Measurements from ENCODE around the gene KDSR.
A peak's percentile ranks its signal among the peaks of the same experiment; 100 is the strongest.

KDSR gene, protein sequence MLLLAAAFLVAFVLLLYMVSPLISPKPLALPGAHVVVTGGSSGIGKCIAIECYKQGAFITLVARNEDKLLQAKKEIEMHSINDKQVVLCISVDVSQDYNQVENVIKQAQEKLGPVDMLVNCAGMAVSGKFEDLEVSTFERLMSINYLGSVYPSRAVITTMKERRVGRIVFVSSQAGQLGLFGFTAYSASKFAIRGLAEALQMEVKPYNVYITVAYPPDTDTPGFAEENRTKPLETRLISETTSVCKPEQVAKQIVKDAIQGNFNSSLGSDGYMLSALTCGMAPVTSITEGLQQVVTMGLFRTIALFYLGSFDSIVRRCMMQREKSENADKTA

DNA sequence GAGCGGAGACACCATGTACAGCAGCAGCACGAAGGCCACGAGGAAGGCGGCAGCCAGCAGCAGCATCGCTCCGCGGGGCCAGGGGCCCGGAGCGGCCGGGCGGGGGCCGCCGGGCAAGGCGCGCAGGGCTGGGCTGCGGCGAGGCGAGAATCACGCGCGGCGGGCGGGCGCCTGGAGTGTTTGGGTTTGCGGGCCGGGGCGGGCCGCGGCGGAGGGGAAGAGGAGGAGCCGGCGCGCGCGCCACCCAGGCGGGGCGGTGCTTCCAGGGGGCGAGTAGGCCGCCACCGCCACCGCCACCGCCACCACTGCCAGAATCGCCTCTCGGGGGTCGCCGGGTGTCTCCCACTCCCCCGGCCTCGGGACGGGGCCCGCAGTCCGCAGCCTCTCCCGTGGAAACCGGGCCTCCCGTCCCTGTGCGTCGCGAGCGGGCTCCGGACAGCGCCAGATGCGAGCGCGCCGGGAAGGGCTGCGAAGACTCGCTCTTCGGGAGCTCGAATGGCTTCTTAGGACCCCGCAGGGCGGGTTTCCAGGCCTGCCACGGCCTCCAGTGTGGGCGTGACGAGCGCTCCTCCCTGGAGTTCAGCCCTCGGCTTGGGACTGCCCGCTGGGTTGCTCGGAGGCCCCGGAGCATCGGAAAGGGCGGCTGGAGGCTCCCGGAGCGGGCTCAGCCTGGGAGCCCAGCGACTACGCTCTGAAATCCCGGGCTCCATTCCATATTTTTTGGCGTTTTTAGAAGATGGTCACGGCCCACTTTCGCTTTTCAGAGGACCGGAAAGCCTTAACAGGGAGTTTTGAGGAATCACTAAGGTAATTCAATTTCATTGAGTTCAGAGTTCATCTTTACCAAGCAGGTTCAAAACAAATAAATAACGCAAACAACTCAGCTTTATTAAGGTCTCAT, at the start of gene KDSR:
Gene KDSR, minus strand, starts transcription at position 154 of the 901 bp plus-strand sequence. Its CDS starts 88 bp downstream, at position 66.
- peak within 1 kb of the TSS; percentile 81 for H3K4me3 ChIP-seq (ENCODE audit: low read depth, low read length)
- ChIA-PET POLR2A (interaction anchor here (0.5 to 0.9 kb wide), 8 partner anchors 8 to 143 kb away, joined by 3 to 6 read pairs (median 3); partner anchors contain the start of gene VPS4B), CTCF (interaction anchor here (0.7 to 1.4 kb wide), 3 partner anchors 27 to 73 kb away, joined by 3 to 4 read pairs (median 3); no protein-coding TSS in a partner anchor)
- peak; percentile 91 for DNase-seq (ENCODE audit: low read depth, low spot score)
- TF ChIP-seq, protein P1, sequence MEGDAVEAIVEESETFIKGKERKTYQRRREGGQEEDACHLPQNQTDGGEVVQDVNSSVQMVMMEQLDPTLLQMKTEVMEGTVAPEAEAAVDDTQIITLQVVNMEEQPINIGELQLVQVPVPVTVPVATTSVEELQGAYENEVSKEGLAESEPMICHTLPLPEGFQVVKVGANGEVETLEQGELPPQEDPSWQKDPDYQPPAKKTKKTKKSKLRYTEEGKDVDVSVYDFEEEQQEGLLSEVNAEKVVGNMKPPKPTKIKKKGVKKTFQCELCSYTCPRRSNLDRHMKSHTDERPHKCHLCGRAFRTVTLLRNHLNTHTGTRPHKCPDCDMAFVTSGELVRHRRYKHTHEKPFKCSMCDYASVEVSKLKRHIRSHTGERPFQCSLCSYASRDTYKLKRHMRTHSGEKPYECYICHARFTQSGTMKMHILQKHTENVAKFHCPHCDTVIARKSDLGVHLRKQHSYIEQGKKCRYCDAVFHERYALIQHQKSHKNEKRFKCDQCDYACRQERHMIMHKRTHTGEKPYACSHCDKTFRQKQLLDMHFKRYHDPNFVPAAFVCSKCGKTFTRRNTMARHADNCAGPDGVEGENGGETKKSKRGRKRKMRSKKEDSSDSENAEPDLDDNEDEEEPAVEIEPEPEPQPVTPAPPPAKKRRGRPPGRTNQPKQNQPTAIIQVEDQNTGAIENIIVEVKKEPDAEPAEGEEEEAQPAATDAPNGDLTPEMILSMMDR (IDR thresholded peaks at IDR 0.05; ENCODE audit: insufficient read depth, low read length, missing control alignments): no peak

DNA sequence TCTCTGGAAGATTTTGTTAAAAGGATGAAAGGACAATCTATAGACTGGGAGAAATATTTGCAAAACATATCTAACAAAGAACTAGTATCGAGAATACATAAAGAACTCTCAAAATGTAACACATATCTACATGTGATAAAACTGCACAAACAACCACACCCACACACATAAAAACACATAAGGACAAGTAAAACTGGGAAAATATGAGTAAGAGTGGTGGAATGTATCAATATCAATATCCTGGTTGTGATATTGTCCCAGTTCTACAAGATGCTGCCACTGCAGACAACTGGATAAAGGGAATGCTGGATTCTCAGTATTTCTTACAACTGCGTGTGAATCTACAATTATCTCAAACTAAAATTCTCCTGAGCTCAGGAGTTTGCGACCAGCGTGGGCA, 45.9 kb upstream of the KDSR start:
- no peak overlapping the region for H3K4me3 ChIP-seq (ENCODE audit: low read depth, low read length)
- no peak for DNase-seq (ENCODE audit: low read depth, low spot score)
- TF ChIP-seq, protein P1 (IDR thresholded peaks at IDR 0.05; ENCODE audit: insufficient read depth, low read length, missing control alignments): no peak
- ChIA-PET CTCF (no interaction called here), POLR2A (no interaction called here)

DNA sequence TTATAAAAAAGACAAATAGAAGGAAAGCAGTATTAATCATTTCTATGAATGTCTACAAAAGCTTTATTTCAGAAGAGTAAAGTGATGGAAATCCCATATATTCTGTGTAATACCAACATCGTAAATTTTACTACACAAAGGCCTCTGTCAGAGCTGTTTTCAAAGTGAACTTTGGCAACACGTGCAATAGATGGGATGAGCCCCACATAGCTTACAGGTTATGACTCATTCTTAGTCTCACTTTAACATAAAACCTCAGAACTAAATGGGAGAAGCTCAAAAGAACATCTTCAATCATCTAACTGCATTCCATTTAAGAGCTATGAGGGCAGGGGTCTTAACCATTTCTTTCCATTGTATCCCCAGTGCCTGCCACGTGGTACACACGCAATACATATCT, 43.8 kb upstream of the KDSR start:
- DNase-seq (ENCODE audit: low read depth, low spot score): no peak
- ChIA-PET POLR2A (interaction anchor here (0.6 to 1.0 kb wide), 3 partner anchors 11 to 45 kb away, joined by 3 to 8 read pairs (median 3); partner anchors contain the start of gene VPS4B), CTCF (interaction anchor here (0.9 to 1.8 kb wide), 6 partner anchors 9 to 331 kb away, joined by 3 to 5 read pairs (median 4); no protein-coding TSS in a partner anchor)
- TF ChIP-seq, protein P1 (IDR thresholded peaks at IDR 0.05; ENCODE audit: insufficient read depth, low read length, missing control alignments): no peak
- H3K4me3 ChIP-seq (ENCODE audit: low read depth, low read length): no peak overlapping the region

DNA sequence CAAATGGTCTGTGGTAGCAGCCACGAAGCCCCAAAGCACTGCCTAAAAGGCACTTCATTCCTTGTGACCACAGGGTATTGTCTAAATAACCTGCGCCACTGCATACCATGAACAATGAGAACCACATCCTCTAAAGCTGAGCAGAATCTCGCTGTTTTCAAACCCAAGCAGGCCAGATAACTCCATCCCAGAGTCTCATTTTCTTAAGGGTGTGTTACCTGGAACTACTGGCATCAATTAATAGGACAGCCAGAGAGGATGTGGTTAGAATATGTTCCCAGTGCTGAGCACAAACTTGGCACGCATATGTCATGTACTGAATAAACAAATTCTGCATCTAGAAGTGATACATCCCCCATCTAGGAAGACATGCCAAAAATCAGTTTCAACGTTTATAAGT, 42.3 kb upstream of the KDSR start:
- TF ChIP-seq, protein P1 (IDR thresholded peaks at IDR 0.05; ENCODE audit: insufficient read depth, low read length, missing control alignments): no peak
- ChIA-PET POLR2A (interaction anchor here (0.9 kb wide), 1 partner anchor 27 kb away, joined by 3 read pairs; no protein-coding TSS in a partner anchor), CTCF (interaction anchor here (0.9 to 1.4 kb wide), 3 partner anchors 19 to 43 kb away, joined by 3 to 4 read pairs (median 3); no protein-coding TSS in a partner anchor)
- no peak for DNase-seq (ENCODE audit: low read depth, low spot score)
- H3K4me3 ChIP-seq (ENCODE audit: low read depth, low read length): no peak overlapping the region

DNA sequence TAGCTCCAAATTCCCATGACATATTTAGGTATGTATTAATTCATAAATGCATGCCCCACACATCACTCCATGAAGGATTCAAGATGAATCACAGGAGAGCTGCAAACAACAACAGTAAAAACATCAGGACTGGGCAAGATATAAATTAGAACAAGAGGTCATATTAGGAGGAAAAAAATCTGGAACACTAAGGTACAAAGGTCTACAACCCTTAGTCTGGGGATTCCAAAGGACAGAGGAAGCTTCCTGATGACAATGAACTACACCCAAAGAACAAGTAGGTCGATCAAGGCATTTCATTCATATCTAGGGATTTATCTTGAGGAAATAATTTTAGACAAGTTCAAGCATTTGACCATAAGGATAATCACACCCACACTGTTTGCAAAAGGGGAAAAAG, 40.7 kb upstream of the KDSR start:
- TF ChIP-seq, protein P1 (IDR thresholded peaks at IDR 0.05; ENCODE audit: insufficient read depth, low read length, missing control alignments): no peak
- no peak overlapping the region for H3K4me3 ChIP-seq (ENCODE audit: low read depth, low read length)
- POLR2A ChIA-PET: no interaction called here
- CTCF ChIA-PET: interaction anchor here (1.4 kb wide), 1 partner anchor 31 kb away, joined by 4 read pairs; no protein-coding TSS in a partner anchor
- DNase-seq (ENCODE audit: low read depth, low spot score): no peak
